ENCODE measurements around the gene RAB37.

RAB37 gene

GRCh38 chr17:74712301-74712700, 24.8 kb upstream of the RAB37 start:
- DNase-seq (ENCODE audit: low read depth) = no peak
- TF ChIP-seq CTCF (conservative IDR thresholded peaks at IDR 0.05; ENCODE audit: low read depth, low read length) = no peak
- no peak overlapping the region for H3K4me3 ChIP-seq (ENCODE audit: low read length)

GRCh38 chr17:74712756-74713155, 24.3 kb upstream of the RAB37 start, which contains the start of gene CD300LF:
Gene CD300LF, minus strand, starts transcription at chr17:74712923. Its CDS starts 57 bp downstream, at chr17:74712866.
- DNase-seq (ENCODE audit: low read depth) = no peak

GRCh38 chr17:74713171-74713755, 23.8 kb upstream of the RAB37 start:
- TF ChIP-seq CTCF (conservative IDR thresholded peaks at IDR 0.05; ENCODE audit: low read depth, low read length) = no peak
- no peak for DNase-seq (ENCODE audit: low read depth)
- H3K4me3 ChIP-seq (ENCODE audit: low read length) = no peak overlapping the region

More at GRCh38 chr17:74712756-74713155, 24.3 kb upstream of the RAB37 start, which contains the start of gene CD300LF:
- H3K4me3 ChIP-seq (ENCODE audit: low read length) = no peak within 1 kb of the TSS
- no peak for TF ChIP-seq CTCF (conservative IDR thresholded peaks at IDR 0.05; ENCODE audit: low read depth, low read length)

GRCh38 chr17:74715144-74715543, 21.9 kb upstream of the RAB37 start:
- TF ChIP-seq CTCF (conservative IDR thresholded peaks at IDR 0.05; ENCODE audit: low read depth, low read length) = no peak
- H3K4me3 ChIP-seq (ENCODE audit: low read length) = no peak overlapping the region
- DNase-seq (ENCODE audit: low read depth) = no peak

- DNase-seq (ENCODE audit: low read depth) = no peak
- no peak overlapping the region for H3K4me3 ChIP-seq (ENCODE audit: low read length)
- TF ChIP-seq CTCF (conservative IDR thresholded peaks at IDR 0.05; ENCODE audit: low read depth, low read length) = no peak
Observed at GRCh38 chr17:74720506-74720905, 16.6 kb upstream of the RAB37 start.

- TF ChIP-seq CTCF (conservative IDR thresholded peaks at IDR 0.05; ENCODE audit: low read depth, low read length) = no peak
- DNase-seq (ENCODE audit: low read depth) = no peak
- H3K4me3 ChIP-seq (ENCODE audit: low read length) = no peak overlapping the region
Observed at GRCh38 chr17:74722782-74723181, 14.3 kb upstream of the RAB37 start.

- DNase-seq (ENCODE audit: low read depth) = no peak
- no peak overlapping the region for H3K4me3 ChIP-seq (ENCODE audit: low read length)
- no peak for TF ChIP-seq CTCF (conservative IDR thresholded peaks at IDR 0.05; ENCODE audit: low read depth, low read length)
Observed at GRCh38 chr17:74723891-74724290, 13.2 kb upstream of the RAB37 start.
